Activated T-cell treated with anti-CD3 and anti-CD28 coated beads, Interleukin-2, amount 50 U/mL, for 1 hour (primary cell): ENCODE results near the gene ASZ1.

Source experiments
- DNase-seq: peaks from one replicate; pipeline ENCODE4 v3.0.0-alpha.2; 2020

ASZ1 gene

GRCh38 chr7:117333168-117333567 lies 94.1 kb downstream of the ASZ1 start:
- no peak for DNase-seq

DNA sequence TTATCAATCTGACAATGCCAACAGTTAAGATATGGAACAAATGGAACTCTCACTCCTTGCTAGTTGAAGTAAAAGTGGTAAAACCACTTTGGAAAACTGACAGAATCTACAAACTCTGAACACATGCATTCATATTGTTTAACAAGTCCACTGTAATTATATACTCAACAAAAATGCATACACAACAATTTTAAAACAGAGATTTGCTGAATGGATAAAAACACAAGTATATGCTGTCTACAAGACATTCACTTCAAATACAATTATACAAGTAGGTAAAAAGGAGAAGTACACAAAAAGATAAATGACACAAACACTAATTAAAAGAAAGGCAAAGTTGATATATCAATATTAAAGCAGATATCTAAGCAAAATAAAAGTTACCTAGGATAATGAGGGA lies 95.3 kb downstream of the ASZ1 start:
- DNase-seq, result no peak

DNA sequence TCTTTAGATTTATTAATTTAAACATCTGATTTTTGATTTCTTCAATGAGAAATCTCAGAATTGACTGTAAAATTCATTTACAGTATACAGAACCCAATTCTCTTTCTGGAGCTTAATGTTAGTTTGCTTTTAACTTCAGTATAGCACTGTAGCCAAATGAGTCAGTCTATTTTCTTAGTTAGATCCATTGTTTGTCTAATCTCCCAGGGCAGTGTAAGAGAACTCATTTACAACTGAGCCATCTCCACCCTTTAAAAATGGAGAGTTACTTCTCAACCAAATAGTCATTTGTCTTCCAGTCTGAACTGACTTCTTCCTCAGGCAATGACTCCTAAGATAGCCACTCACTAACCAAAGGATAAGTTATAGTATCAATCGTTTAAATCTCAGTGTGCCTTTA lies 101.5 kb downstream of the ASZ1 start:
- DNase-seq, result no peak

- no peak for DNase-seq
Measured at GRCh38 chr7:117324960-117325359, 102.3 kb downstream of the ASZ1 start.

DNA sequence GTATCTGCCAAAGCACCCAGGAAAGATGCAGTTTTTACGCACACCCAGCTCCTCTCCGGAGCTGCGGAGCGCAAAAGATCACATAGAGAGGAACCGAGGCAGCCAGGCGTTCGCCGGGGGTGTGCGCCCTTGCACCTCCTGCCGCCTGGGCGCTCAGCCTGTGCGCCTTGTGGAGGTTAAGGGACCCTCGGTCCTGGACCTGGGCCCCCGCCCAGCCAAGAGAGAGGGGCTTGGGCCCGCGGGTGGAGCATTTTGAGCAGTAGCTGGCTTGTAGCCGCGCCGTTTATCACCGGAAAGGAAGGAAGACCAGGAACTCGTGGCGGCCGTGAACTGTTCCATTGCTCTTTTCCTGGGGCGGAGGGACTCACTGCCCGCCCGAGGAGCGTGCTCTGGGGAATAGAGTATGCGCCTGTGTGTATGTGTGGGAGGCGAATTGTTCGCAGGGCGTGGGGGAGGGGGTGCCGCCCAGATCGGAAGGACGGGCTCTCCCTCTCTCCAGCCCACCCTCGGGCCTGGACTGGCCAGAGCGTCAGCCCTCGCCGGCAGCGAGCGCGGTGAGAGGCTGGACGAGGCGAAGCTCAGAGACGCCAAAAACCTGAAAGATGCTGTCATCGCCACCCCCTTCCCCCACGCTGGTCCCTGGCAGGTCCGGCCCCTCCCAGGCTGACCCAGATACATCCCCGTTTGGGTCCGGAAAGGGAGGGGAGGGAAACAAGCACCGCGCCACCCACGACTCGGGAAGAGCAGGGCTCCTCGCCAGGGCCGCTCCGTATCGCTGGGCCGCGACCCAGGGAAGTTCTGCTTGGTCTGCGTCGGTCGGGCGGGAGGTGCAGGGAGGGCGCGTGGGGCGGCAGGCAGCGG lies 103.2 kb downstream of the ASZ1 start:
- DNase-seq, result no peak

- no peak for DNase-seq
Measured at GRCh38 chr7:117323305-117323850, 103.9 kb downstream of the ASZ1 start.

- DNase-seq, result no peak
Measured at GRCh38 chr7:117322741-117323304, 104.5 kb downstream of the ASZ1 start, which contains the start of gene WNT2. WNT2 (minus strand) TSS chr7:117323058; CDS start chr7:117322989, 69 bp downstream.

DNA sequence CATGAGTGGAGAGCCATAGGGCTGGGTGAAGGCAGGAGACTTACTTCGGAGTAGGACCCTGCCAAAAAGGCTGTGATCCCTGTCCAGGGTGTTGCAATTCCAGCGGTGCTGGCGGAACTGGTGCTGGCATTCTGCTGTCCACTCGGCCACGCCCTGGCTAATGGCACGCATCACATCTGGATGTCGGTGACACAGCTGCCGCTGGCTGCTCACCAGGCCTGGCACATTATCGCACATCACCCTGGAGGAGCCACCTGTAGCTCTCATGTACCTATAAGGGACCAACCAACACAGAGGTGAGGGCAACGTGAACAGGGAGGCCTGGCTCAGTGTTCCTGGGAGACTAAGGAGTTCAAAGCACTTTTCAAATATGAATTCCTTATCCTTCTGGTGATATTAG lies 106.8 kb downstream of the ASZ1 start:
- DNase-seq, result no peak

GRCh38 chr7:117319181-117319580 lies 108.1 kb downstream of the ASZ1 start:
- no peak for DNase-seq

DNA sequence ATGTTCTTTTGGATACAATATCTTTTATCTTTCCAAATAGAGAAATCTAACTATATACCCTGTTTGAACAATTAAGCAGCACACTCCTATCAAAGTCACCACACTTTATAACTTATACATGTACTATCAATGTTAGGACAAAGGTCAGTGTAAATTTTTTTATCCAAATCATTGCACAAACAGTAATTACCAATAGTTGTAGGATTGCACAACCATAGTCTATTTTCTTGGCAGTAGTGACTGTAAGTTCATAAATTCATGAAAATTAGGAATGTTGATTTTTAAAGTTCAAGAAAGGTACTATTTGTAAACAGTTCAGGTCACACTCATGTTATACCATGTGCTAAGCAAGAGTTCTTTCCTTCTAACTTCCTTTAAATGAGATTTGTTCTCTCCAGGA lies 113.7 kb downstream of the ASZ1 start:
- no peak for DNase-seq
